ENCODE results near the gene PTPRU.

- no peak for TF ChIP-seq YY1 (IDR thresholded peaks at IDR 0.05)
- no peak for TF ChIP-seq SP1 (IDR thresholded peaks at IDR 0.05)
- no peak for TF ChIP-seq TAF1 (conservative IDR thresholded peaks at IDR 0.05)
- TF ChIP-seq CTCF (IDR thresholded peaks at IDR 0.05; ENCODE audit: low read depth, low read length, missing input control), result no peak
- no peak for TF ChIP-seq RXRA (IDR thresholded peaks at IDR 0.05)
- TF ChIP-seq, protein P1, sequence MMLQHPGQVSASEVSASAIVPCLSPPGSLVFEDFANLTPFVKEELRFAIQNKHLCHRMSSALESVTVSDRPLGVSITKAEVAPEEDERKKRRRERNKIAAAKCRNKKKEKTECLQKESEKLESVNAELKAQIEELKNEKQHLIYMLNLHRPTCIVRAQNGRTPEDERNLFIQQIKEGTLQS (IDR thresholded peaks at IDR 0.05), result no peak
- TF ChIP-seq REST (IDR thresholded peaks at IDR 0.05), result no peak
- TF ChIP-seq, protein P2, sequence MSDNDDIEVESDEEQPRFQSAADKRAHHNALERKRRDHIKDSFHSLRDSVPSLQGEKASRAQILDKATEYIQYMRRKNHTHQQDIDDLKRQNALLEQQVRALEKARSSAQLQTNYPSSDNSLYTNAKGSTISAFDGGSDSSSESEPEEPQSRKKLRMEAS (IDR thresholded peaks at IDR 0.05), result no peak
- no peak for TF ChIP-seq GABPA (IDR thresholded peaks at IDR 0.05 in 1 of 2, conservative IDR thresholded peaks at IDR 0.05 in 1 of 2)
- no peak for TF ChIP-seq ZBTB33 (IDR thresholded peaks at IDR 0.05)
These were observed 113.7 kb downstream of the PTPRU start for GRCh38 chr1:29349871-29350491.
